ENCODE measurements around the gene SNRPB.
A peak's percentile ranks its signal among the peaks of the same experiment; 100 is the strongest.
"Not testable (repeated sequence)": the region's sequence is repeated elsewhere in the genome, so short reads cannot be mapped to it uniquely, and the experiment has no call there.

The SNRPB gene

DNA sequence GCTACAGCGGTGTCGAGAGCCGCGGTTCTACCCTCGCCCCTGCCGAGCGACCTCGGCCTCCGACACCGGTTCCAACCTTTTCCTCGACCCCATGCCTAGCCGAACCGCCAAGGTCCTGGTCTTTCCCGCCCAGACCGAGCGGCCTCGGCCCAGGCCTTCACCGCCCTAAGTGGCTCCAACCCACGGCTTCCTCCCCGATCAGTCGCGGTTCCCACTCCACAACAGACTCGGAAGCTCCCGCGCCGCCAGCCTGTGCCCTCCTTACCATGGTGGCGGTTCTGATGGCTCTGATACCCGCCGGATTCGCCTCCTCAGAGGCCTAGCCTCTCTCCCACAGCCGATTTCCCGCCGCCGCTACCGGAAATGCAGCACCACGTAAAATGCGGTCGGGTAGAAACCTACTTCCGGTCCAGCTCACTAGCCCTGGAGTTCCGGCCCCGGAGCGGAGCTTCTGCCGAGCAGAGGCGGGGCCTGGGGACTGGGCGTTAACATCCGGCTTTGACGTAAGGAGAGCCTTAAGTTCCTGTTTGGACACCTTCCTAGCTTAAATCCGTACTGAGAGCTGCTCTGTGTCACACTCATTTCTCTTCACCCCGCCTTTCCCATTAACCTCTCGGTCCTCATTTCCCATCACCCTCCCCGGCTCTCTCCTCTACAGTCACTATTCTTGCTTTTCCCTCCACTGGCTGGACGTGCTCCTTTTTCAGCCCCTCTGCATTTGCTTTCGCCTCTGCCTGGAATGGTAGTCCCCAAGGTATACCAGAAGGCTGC lies at the start of gene SNRPB:
SNRPB (minus strand) TSS at position 367 of the 771 bp plus-strand sequence; CDS start at position 268, 99 bp downstream.
- peak; percentile 93 for DNase-seq (ENCODE audit: low read depth)

DNA sequence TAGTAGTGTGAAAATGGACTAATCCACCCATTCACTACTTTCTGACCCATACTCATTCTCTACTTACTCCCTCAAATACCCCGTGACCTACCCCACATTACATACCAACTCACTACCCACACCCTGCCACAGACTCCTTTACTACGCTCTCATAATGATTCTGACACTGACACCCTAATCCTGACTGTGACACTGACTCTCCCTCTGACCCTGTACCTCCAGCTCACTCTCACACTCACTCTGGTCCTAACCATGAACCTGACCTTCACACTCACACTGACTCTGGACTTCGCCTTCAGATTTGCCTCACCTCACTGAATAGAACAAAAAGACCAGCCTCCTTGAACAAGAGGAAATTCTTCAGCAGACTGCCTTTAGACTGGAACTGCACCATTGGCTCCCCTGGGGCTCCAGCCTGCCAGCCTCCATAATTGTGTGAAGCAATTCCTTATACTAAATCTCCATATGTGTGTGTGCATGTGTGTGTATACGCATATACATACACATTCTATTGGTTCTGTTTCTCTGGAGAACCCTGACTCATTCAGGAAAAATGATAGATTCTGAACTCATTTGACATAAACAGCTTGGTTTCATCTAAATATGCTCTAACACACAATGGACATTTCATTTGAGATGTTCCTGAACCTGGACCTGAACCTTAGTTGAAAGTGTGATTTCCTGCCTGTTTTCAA lies 48.7 kb upstream of the SNRPB start:
- DNase-seq (ENCODE audit: low read depth): no peak

DNA sequence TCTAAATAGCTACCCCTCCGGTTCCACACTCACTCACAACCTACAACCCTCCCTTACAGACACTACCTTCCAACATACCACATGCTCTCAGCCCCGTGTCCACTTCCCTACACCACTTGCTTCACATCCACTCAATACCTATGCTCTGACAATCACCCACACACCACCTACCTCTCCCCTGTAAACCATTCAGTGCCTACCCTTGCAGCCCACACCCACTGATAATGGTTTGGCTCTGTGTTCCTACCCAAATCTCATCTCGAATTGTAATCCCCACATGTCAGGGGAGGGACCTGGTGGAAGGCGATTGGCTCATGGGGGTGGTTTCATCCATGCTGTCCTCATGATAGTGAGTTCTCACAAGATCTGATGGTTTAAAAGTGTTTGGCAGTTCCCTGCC lies 48.0 kb upstream of the SNRPB start:
- DNase-seq (ENCODE audit: low read depth): no peak

DNA sequence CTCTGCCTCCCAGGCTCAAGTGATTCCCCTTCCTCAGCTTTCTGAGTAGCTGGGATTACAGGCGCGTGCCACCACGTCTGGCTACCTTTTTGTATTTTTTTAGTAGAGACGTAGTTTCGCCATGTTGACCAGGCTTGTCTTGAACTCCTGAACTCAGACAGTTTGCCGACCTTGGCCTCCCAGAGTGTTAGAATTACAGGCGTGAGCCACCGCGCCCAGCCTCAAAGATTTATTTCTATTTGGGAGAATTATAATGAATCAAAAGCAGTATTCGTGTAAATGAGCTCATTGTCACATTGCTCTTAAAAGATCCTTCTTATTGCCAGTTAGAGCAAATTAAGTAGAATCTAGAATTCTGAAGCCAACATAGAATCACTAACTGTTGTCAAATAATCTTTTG lies 47.5 kb upstream of the SNRPB start:
- DNase-seq (ENCODE audit: low read depth): no peak

DNA sequence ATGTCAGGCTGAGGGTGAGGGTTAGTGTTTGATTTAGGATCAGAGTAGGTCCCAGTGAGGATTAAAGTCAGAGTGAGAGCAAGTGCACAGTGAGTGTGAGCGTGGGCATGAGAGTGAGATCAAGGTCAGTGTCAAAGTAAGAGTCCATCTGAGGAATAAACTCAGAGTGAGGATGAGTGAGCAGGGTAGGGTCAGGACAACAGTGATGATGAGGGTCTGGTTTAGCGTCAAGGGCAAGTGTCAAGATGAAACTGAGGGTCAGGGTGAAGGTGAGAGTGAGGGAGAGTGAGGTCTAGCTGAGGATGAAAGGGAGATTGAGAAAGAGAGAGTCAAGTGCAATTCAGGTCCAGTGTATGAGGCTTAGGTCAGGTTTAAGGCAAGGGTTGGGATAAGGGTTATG lies 45.8 kb upstream of the SNRPB start:
- DNase-seq (ENCODE audit: low read depth): no peak

DNA sequence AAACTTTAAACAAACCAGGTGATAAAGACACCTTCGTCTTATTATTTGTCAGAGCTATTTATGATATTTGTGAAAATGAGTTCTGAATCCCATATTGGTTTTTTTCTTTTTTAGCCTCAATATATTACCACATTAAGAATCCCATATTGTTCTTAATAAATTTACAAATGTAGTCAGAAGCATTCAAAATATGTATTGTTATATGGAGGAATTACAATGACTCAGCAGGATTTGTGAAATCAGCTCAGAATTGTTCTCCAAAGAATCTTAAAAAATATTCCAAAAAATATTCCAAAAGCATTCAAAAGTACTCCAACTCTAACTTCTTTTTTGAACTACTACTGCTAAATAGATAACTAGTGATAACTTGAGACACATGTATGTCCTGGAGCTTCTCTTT lies 44.6 kb upstream of the SNRPB start:
- no peak for DNase-seq (ENCODE audit: low read depth)

DNA sequence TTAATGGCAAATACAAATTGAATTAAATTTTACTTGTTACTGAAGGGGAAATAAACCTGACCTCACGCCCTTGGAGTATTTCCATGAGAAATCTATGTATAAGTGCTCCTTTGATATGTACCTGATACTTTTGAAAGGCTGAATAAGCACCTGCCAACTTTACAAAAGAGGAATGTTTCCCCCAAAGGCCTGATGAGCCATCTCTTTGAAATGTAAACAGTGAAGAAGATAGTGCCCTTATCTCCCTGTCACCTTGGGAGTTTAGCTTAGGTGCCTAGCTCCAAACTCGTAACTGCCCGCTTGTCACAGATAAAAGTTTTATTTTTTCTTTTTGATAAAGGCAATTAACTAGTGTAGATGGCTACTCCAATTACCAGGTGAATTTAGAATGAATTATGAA lies 39.2 kb upstream of the SNRPB start:
- DNase-seq (ENCODE audit: low read depth): no peak

DNA sequence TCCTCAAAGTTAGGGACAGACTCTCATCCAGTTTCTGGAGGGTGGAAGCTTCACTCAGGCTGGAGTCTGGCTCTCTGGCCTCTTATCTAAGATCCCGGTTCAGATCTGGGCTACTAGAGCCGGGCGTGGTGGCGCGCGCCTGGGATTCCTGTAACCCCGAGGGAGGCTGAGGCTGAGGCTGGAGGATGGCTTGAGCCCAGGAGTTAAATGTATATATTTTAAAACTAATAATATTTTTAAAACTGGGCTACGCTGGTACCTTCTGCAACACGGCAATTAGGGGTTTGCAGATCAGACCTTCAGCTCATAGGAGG lies 38.8 kb upstream of the SNRPB start:
- DNase-seq (ENCODE audit: low read depth): no peak

DNA sequence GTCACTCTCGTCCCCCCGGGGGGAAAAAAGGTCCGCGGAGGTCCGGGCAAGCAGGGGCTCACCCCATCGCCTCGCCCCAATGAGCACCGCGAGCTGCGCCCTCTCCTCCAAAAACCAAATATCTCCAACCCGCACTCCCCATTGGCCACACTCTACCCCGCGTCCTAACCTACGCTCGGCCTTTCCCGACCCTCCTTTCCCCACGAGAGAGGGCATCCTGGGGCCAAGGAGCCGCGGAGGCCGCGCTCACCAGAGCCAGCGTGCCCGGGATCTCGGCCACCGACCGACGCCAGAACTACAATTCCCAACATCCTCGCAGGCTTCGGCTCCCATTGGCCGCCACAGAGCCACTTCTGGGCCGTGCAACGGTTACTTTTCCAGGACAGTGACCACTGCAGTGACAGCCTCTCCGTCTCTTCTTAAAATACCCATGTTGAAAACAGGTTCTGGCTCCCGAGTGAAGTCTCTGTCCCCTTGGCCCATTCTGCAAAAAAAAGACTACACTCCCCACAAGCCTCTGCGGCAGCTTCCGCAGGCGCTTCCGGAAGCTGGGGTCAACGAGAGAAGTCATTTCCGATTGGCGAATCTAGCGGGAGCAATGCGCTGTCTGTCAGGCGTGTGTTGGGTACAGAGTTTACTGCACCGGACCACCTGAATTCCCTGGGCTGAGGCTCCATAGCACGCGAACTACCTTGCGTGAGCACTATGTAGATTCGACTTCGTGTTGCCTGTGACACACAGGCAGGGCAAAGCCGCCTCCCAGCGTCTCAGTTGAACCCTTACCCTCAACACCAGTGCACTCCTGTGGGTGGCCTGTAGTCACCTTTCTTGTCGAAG lies 38.3 kb upstream of the SNRPB start, which contains the start of gene ZNF343:
ZNF343 (minus strand) TSS at position 285 of the 837 bp plus-strand sequence. CDS start 15,020 bp downstream, outside the sequence.
- DNase-seq (ENCODE audit: low read depth): peak; percentile 67

DNA sequence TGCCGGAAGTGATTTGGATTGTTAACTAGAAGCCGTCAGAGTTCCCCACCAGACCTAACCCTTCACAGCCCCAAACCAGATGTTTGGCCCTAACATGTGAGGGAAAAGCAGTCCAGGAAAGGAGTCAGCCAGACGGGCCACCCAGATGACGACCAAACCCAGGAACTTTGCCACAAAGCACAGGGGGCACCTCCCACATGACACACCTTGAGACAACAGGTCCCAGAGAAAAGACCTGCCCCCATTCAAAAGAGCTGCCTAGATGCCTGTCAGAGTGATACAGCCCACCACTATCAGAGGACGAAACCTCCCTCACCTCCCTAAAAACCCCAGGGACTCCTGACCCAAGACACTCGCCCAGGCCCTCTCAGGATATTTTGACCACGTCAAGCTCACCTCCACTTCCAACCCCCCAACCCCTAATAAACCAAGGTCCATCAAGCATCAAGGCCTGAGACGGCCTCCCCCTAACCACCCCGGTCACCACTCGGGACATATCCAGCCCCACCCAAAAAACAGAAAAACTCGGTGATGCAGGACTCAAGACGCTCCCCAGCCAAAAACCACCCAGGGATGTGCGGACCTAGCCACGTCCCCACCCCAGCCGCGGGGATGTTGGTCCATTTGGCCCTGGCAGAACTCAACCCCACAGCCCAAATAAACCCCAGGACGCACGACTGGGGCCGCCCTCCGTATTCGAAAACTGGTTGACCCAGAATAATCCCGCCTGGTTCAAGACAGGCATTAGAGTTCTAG lies 37.5 kb upstream of the SNRPB start:
- no peak for DNase-seq (ENCODE audit: low read depth)

DNA sequence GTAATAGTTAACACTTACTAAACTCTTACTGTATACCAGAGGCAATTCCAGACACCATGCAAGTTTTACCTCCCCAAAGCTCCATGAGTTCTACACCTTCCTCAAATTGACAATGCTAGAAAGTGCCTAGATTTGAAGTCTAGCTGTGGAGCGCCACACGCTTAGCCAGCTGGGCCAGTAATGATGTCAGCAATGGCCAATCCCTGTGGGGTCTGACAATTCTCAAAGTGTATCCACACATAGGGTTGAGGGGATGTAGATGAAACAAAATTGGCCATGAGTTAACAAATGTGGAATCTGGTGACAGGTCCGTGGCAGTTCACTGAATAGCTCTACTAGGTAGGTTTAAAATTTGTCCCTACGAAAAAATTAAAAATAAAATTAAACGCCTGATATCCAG lies 36.9 kb upstream of the SNRPB start:
- DNase-seq (ENCODE audit: low read depth): no peak

DNA sequence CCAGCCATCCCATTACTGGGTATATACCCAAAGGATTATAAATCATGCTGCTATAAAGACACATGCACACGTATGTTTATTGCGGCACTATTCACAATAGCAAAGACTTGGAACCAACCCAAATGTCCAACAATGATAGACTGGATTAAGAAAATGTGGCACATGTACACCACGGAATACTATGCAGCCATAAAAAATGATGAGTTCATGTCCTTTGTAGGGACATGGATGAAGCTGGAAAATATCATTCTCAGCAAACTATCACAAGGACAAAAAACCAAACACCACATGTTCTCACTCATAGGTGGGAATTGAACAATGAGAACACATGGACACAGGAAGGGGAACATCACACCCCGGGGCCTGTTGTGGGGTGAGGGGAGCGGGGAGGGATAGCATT lies 35.8 kb upstream of the SNRPB start:
- not testable (repeated sequence) for DNase-seq (ENCODE audit: low read depth)

DNA sequence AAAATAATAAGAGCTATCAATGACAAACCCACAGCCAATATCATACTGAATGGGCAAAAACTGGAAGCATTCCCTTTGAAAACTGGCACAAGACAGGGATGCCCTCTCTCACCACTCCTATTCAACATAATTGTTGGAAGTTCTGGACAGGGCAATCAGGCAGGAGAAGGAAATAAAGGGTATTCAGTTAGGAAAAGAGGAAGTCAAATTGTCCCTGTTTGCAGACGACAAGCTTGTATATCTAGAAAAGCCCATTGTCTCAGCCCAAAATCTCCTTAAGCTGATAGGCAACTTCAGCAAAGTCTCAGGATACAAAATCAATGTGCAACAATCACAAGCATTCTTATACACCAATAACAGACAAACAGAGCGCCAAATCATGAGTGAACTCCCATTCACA lies 34.2 kb upstream of the SNRPB start:
- DNase-seq (ENCODE audit: low read depth): not testable (repeated sequence)

DNA sequence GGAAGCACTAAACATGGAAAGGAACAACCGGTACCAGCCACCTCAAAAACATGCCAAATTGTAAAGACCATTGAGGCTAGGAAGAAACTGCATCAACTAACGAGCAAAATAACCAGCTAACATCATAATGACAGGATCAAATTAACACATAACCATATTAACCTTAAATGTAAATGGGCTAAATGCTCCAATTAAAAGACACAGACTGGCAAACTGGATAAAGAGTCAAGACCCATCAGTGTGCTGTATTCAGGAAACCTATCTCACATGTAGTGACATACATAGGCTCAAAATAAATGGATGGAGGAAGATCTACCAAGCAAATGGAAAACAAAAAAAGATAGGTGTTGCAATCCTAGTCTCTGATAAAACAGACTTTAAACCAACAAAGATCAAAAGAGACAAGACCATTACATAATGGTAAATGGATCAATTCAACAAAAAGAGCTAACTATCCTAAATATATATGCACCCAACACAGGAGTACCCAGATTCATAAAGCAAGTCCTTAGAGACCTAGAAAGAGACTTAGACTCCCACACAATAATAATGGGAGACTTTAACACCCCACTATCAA lies 32.3 kb upstream of the SNRPB start:
- not testable (repeated sequence) for DNase-seq (ENCODE audit: low read depth)

DNA sequence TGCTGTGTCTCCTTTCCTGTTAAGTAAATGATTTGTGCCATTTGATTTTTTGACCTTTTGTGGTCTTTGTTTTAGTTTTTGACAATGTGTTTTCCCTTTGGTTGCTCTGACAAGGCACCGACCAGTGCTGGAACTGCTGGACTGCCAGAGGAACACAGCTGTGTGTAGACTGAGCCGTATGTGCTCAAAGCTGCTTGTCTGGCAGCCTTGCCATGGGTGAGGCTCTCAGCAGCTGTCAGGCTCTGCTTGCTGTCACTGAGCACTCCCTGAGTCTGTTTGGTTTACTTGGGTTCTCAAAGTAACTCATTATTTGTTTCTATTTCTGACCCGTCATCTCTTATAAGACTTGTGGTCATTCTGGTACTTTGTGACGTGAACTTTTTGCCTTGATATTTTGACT lies 15.1 kb upstream of the SNRPB start:
- no peak for DNase-seq (ENCODE audit: low read depth)

DNA sequence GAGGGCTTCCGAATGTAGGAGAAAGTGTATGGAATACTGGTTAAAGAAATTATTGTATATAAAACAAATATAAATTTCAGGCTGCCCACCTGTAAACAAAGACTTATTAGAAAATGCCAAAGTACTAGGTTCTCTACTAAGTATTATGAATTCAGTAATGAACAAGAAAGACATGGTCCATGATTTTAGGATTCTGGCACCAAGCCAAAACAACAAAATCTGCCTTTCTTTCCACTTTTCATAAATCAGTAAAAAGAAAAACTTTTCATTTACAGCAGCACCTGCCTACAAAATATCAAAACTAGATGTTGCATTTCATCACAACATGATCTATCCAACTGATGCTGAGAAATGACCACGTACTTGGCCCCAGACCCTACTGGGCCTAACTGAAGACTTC lies 14.5 kb upstream of the SNRPB start:
- DNase-seq (ENCODE audit: low read depth): no peak

DNA sequence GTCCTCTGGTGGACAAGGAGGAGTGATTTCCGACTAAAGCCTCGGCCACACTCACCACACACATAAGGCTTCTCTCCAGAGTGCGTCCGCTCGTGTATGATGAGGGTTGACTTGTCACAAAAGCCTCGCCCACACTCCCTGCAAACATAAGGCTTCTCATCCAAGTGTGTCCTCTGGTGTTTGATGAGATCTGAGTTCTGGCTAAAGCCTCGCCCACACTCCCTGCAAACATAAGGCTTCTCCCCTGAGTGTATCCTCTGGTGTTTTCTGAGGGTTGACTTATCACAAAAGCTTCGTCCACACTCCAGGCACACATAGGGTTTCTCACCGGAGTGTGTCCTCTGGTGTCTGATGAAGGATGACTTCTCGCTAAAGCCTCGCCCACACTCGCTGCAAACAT lies 12.9 kb upstream of the SNRPB start:
- DNase-seq (ENCODE audit: low read depth): no peak

DNA sequence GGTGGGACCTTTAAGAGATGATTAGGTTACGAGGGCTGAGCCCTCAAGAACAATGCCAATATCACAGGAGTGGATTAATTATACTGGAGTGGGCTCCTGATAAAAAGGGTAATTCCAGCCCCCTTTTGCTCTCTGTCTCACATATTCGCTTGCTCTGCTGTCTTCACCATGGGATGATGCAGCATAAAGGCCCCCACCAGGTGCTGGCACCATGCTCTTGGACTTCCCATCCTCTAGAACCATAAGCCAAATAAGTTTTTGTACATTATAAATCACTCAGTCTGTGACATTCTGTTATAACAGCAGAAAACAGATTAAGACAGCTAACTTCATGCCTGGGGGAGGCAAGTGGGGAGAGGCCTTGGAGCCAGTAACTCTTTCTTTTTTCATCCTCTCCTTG lies 9.8 kb upstream of the SNRPB start:
- DNase-seq (ENCODE audit: low read depth): no peak

DNA sequence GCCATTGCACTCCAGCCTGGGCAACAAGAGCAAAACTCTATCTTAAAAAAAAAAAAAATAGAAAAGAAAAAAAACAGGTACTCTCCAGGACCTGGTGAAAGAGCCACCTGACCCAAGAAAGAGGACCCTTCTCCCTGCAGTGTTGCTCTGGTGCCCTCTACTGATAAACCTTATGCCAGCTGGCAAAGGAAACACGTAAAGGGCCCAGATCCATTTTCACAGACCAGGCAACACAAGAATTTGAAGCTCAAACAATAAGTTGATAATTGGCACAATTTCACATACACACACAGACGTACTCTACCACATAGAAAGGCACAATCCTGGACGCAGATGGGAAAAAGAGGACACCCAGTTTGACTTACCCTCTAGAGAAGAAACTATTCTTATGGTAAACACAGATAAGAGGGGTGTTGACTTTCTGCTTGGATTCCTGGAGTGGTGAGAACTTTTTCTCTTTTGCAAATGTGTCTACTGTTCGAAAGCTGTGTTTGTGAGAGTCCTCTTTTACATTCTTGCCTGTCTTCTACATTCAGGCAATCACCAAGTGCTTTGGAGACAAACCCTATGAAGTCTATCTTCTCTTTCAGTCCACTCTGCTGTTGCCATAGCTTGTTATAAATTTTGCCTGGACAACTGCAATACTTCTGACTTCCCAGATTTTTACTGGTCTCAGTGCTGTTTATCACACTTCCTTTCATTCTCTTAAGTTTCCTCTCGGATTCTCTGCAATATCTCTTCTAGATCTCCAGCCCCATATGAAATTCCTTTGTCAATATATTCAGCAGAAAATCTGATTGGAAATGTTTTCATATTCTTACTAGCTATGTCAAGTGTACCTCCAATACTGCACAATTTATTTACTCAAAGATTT lies 6.4 kb upstream of the SNRPB start:
- no peak for DNase-seq (ENCODE audit: low read depth)

DNA sequence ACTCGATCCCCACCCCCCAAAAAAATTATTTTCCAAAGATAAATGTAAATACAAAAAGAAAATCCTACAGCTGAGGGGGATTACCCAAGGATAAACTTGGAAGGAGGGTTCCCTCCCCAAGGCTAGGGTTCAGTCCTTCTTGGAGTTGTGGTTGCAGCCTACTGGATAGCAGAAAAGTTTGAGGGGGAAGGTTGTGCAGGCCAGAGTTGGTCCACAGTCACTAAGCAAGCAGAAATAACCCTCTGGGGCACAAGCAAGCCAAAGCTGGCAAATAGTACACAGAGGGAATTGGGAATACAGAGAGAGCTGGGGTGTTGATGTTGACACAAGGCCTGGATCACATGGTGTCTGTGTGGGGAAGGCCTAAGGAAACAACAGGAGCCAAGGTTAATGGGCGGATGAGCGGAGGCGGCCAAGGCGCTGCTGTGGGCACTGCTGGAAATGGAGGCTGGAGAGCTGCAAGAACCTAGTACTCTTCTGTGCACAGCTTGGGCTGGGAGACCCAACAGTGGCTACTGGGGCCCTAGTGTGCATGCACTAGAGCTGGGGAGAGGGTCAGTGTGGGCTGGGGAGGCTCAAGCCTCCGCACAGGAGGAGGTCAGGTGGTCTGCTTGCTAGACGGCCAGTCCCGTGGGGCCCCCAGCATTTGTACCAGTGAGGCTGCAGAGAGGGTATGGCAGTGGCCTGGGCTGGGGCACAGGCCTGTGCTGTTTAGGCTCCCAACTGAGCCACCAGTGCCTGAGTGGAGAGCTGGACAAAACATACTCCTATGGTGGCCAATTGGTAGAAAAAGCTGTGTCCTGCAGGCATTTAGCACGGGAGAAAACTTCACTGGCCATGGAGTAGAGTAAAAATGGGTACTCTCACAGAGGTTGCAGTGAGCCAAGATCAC lies 5.5 kb upstream of the SNRPB start:
- no peak for DNase-seq (ENCODE audit: low read depth)

All from activated T-cell treated with anti-CD3 and anti-CD28 coated beads for 48 hours (primary cell).